WERI-Rb-1 (cell line): ENCODE results near the gene INTS4.
"Not testable (repeated sequence)": the region's sequence is repeated elsewhere in the genome, so short reads cannot be mapped to it uniquely, and the experiment has no call there.

Experiments used
- DNase-seq: peaks from one replicate; pipeline ENCODE4 v3.0.0-alpha.2; 2020
- H3K27ac ChIP-seq: fragments of 250-450 bp; sonication (Bioruptor Pico); 2 replicates; pipeline ENCODE4 v1.5.1; 2020; ENCODE audit warnings: mild to moderate bottlenecking, moderate library complexity
- H3K27me3 ChIP-seq: fragments of 250-450 bp; sonication (Bioruptor Pico); 2 replicates; pipeline ENCODE4 v1.5.1; 2021; ENCODE audit warnings: mild to moderate bottlenecking, low read depth, moderate library complexity; ENCODE audit not compliant: insufficient read depth, severe bottlenecking
- H3K36me3 ChIP-seq: fragments of 250-450 bp; sonication (Bioruptor Pico); 2 replicates; pipeline ENCODE4 v1.5.1; 2020; ENCODE audit warnings: mild to moderate bottlenecking, moderate library complexity
- H3K4me3 ChIP-seq: 2 replicates; pipeline ENCODE4 v1.5.1; 2011; ENCODE audit warnings: low read depth, mild to moderate bottlenecking, control low read depth, low read length
- H3K9me3 ChIP-seq: fragments of 250-450 bp; sonication (Bioruptor Pico); 2 replicates; pipeline ENCODE4 v1.5.1; 2021; ENCODE audit warnings: mild to moderate bottlenecking, moderate library complexity; ENCODE audit not compliant: severe bottlenecking
- CTCF ChIP-seq: IDR thresholded peaks from 2 replicates; pipeline ENCODE4 v1.5.1; 2011; ENCODE audit warnings: low read depth, mild to moderate bottlenecking, control low read depth, inconsistent platforms, low read length

The INTS4 gene

GRCh38 chr11:78010304-78010703 is 15.8 kb upstream of the INTS4 start:
- H3K36me3 ChIP-seq, result no peaks in the 10 kb centered on the region
- H3K9me3 ChIP-seq, result no peaks in the 10 kb centered on the region
- TF ChIP-seq CTCF, result no peak
- H3K27me3 ChIP-seq, result no peaks in the 10 kb centered on the region
- DNase-seq, result no peak
- no peak overlapping the region for H3K4me3 ChIP-seq
- H3K27ac ChIP-seq, result no peak overlapping the region

- H3K27ac ChIP-seq, result no peak overlapping the region
- no peaks in the 10 kb centered on the region for H3K9me3 ChIP-seq
- no peaks in the 10 kb centered on the region for H3K36me3 ChIP-seq
- no peak overlapping the region for H3K4me3 ChIP-seq
- TF ChIP-seq CTCF, result no peak
- H3K27me3 ChIP-seq, result no peaks in the 10 kb centered on the region
- no peak for DNase-seq
These were observed 14.6 kb upstream of the INTS4 start for GRCh38 chr11:78009062-78009461.

DNA sequence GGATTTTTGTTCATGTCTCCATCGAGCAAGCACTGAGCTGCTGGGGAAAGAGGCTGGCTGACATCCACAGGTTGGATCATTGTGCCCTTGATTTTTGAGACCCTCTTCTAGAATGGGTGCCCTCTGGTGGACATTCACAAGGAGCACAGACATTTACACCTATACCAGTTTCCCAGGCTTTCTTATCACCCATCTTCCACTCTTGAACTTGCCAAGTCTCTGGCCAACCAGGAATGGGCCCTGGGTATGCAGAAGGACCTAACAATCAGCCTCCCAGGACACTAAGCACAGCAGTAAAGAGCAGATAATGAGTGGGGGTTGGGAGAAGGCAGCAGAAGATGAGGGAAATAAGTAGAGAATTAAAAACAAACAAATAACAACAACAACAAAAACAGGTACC is 5.7 kb upstream of the INTS4 start:
- Histone ChIP-seq H3K4me3 (no peak overlapping the region), H3K27ac (no peak overlapping the region), H3K27me3 (no peaks in the 10 kb centered on the region), H3K9me3 (no peaks in the 10 kb centered on the region), H3K36me3 (no peaks in the 10 kb centered on the region)
- peak; percentile 65 for DNase-seq
- TF ChIP-seq CTCF, result peak; percentile 77

- Histone ChIP-seq H3K4me3 (no peak overlapping the region), H3K27me3 (no peaks in the 10 kb centered on the region), H3K36me3 (no peaks in the 10 kb centered on the region), H3K27ac (no peak overlapping the region), H3K9me3 (no peaks in the 10 kb centered on the region)
- TF ChIP-seq CTCF, result no peak
- no peak for DNase-seq
These were observed 5.1 kb upstream of the INTS4 start for GRCh38 chr11:77999446-78000030.

DNA sequence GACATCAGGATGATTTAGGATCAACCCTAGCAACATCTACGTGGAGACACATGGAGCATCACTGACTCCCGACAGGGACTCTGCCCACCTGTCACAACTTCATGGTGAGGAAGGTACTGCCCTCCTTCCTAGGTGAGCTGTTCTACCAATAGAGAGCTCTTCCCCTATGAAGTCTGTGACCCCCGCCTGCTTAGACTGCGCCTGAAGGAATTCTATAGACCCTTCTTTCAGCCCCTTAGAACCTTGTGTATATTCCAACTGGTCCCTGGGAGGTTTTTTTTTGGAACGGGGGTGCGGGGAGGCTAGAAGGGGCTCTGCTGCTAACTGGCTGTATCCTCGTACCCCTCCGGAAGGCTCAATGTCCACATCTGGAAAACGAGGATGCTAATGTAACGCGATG is 566 bp downstream of the INTS4 start:
- H3K9me3 ChIP-seq, result no peaks in the 10 kb centered on the region
- no peaks in the 10 kb centered on the region for H3K27me3 ChIP-seq
- H3K27ac ChIP-seq, result peak overlapping the region; percentile 70
- peak overlapping the region; percentile 99 for H3K4me3 ChIP-seq
- no peak for DNase-seq
- peaks cover 5% of the 10 kb centered on the region; the same call in 1 of the 2 replicates for H3K36me3 ChIP-seq
- TF ChIP-seq CTCF, result no peak

GRCh38 chr11:77990981-77991380 is 3.5 kb downstream of the INTS4 start:
- Histone ChIP-seq H3K27ac (no peak overlapping the region), H3K36me3 (peaks cover 26% of the 10 kb centered on the region), H3K27me3 (no peaks in the 10 kb centered on the region), H3K9me3 (no peaks in the 10 kb centered on the region), H3K4me3 (no peak overlapping the region)
- DNase-seq, result no peak
- no peak for TF ChIP-seq CTCF

DNA sequence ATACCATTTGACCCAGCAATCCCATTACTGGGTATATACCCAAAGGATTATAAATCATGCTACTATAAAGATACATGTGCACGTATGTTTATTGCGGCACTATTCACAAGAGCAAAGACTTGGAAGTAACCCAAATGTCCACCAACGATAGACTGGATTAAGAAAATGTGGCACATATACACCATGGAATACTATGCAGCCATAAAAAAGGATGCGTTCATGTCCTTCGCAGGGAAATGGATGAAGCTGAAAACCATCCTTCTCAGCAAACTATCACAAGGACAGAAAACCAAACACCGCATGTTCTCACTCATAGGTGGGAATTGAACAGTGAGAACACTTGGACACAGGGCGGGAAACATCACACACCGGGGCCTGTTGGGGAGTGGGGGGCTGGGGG is 8.0 kb downstream of the INTS4 start:
- H3K4me3 ChIP-seq, H3K27me3 ChIP-seq, H3K27ac ChIP-seq, DNase-seq, H3K9me3 ChIP-seq: not testable (repeated sequence)
- H3K36me3 ChIP-seq, result peaks cover 23% of the 10 kb centered on the region
